ENCODE data around the gene GPSM1. TPM values are rescaled to one million over a fixed set of nuclear protein-coding genes. Genes with fewer than 3 reads are reported as not detected.

The GPSM1 gene
- total and polyA plus RNA-seq, 9 of the 15 experiments (the other 6 are each of a cell fraction or from before 2014, with no cell fraction given): 0.04 to 14.2 (median 3.1) TPM

DNA sequence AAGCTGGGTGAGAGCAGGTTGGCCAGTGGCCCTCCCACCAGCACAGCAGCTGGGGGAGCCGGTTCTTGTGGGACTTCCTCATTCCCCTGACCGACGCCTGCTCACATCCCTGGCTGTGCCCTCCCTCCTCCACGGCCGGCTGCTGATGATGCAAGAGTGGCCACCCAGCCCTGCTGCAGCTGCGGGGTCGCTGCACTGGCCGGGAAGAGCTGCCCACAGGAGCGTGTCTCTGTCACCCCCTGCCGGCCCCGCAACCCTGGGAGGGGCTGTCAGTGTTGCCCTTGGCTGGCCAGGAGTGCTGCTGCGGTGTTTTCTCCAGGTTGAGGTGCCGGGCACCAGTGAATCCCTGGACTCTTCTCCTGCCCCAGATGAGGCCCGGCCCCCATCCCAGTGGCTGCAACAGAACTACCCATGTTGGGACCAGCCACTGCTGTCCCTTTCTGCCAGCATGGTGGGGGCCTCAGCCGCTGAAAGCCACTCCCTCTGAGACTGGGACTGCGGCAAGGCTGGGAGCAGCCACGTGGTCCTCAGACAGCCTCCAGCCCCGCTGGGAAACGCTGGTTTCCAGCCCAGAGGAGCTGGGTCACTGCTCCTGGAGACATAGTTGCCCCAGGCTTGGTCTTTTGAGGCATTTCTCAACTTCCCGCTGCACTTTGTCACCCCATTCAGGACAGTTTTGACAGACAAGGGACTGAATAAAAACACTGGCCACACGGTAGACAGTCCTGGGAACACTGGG, 45.4 kb downstream of the GPSM1 start (continued):
- TF ChIP-seq DACH1 (IDR thresholded peaks at IDR 0.05; ENCODE audit: partially characterized antibody) (no peak), ZNF518B (CRISPR knock-in tag; IDR thresholded peaks at IDR 0.05) (no peak), POLR3G (IDR thresholded peaks at IDR 0.05; ENCODE audit: extremely low read depth, insufficient read length, insufficient replicate concordance) (no peak), ELK1 (CRISPR knock-in tag; IDR thresholded peaks at IDR 0.05) (no peak), FOXK1 (CRISPR knock-in tag; IDR thresholded peaks at IDR 0.05; ENCODE audit: borderline replicate concordance) (0 out of 2 replicates have a peak, but pooled peaks have one; percentile 14), ARID2 (IDR thresholded peaks at IDR 0.05) (no peak), SAP30 (IDR thresholded peaks at IDR 0.05; ENCODE audit: borderline replicate concordance, insufficient read depth, low read depth, low read length, poor library complexity, severe bottlenecking) (peak; percentile 77), ZNF3 (CRISPR knock-in tag; IDR thresholded peaks at IDR 0.05) (no peak), CREBBP (IDR thresholded peaks at IDR 0.05; ENCODE audit: low read depth, low read length) (no peak)
- TF ChIP-seq, protein P1, sequence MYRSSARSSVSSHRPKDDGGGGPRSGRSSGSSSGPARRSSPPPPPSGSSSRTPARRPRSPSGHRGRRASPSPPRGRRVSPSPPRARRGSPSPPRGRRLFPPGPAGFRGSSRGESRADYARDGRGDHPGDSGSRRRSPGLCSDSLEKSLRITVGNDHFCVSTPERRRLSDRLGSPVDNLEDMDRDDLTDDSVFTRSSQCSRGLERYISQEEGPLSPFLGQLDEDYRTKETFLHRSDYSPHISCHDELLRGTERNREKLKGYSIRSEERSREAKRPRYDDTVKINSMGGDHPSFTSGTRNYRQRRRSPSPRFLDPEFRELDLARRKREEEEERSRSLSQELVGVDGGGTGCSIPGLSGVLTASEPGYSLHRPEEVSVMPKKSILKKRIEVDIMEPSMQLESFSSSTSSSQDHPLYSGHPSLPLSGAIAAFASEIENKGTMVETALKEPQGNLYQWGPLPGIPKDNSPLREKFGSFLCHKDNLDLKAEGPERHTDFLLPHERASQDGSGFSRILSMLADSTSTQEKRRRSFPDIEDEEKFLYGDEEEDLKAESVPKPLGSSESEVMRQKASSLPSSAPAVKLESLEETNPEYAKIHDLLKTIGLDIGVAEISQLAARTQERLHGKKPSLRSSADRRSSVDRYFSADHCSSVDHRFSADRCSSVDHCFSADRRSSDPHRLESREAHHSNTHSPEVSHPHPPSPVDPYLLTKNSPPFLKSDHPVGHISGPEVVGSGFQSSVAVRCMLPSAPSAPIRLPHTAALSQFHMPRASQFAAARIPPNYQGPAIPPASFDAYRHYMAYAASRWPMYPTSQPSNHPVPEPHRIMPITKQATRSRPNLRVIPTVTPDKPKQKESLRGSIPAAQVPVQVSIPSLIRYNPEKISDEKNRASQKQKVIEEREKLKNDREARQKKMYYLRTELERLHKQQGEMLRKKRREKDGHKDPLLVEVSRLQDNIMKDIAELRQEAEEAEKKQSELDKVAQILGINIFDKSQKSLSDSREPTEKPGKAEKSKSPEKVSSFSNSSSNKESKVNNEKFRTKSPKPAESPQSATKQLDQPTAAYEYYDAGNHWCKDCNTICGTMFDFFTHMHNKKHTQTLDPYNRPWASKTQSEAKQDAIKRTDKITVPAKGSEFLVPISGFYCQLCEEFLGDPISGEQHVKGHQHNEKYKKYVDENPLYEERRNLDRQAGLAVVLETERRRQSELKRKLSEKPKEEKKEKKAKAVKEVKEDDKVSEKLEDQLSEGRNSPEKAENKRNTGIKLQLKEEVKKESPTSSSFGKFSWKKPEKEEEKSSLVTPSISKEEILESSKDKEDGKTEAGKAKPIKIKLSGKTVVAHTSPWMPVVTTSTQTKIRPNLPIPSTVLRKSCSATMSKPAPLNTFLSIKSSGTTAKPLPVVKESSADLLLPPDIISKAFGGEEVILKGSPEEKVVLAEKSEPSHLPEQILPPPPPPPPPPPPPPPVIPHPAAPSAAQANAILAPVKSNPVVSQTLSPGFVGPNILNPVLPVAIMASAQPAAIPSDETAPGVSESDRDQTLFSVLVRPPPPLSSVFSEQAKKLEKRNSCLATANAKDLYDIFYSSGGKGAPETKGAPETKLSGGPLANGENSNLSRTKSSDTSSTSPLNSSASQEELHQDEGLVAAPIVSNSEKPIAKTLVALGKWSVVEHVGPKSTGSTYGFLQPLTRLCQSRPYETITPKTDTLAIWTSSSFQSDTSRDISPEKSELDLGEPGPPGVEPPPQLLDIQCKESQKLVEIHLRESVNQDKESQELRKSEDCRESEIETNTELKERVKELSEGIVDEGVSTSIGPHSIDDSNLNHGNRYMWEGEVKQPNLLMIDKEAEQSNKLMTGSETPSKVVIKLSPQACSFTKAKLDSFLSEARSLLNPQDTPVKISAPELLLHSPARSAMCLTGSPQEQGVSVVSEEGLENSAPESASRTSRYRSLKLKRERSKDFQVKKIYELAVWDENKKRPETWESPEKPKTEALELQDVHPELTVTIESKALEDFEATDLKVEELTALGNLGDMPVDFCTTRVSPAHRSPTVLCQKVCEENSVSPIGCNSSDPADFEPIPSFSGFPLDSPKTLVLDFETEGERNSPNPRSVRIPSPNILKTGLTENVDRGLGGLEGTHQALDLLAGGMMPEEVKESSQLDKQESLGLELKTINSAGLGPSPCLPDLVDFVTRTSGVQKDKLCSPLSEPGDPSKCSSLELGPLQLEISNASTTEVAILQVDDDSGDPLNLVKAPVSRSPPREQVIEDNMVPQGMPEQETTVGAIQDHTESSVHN (IDR thresholded peaks at IDR 0.05; ENCODE audit: borderline replicate concordance in 1 of 2, low read depth in 1 of 2): peak in 1 of 2 experiments; percentile 77; a peak in 1 of 4 replicates
- TF ChIP-seq, protein P2, sequence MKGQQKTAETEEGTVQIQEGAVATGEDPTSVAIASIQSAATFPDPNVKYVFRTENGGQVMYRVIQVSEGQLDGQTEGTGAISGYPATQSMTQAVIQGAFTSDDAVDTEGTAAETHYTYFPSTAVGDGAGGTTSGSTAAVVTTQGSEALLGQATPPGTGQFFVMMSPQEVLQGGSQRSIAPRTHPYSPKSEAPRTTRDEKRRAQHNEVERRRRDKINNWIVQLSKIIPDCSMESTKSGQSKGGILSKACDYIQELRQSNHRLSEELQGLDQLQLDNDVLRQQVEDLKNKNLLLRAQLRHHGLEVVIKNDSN (CRISPR knock-in tag; IDR thresholded peaks at IDR 0.05): peak; percentile 68

Data from K562 (cell line).